Dermis blood vessel endothelial cell (primary cell): ENCODE measurements around the gene SP4. TPM values are rescaled to one million over a fixed set of nuclear protein-coding genes. Genes with fewer than 3 reads are reported as not detected.

Experiments used
- DNase-seq: peaks from one replicate; pipeline ENCODE4 v3.0.0; 2010
- total RNA-seq: library from RNA; depleted of rRNA; stranded (reverse); fragments of >200 nt; gene quantifications from 2 replicates; pipeline ENCODE4 v1.2.3, GENCODE V29; 2014

SP4 gene
- total RNA-seq, result 6.5 and 8.4 TPM in 2 replicates

GRCh38 chr7:21427871-21428658, at the start of gene SP4:
Gene SP4 (plus strand): TSS chr7:21428083. CDS start chr7:21428252, 169 bp downstream.
- DNase-seq, result peak; percentile 95

DNA sequence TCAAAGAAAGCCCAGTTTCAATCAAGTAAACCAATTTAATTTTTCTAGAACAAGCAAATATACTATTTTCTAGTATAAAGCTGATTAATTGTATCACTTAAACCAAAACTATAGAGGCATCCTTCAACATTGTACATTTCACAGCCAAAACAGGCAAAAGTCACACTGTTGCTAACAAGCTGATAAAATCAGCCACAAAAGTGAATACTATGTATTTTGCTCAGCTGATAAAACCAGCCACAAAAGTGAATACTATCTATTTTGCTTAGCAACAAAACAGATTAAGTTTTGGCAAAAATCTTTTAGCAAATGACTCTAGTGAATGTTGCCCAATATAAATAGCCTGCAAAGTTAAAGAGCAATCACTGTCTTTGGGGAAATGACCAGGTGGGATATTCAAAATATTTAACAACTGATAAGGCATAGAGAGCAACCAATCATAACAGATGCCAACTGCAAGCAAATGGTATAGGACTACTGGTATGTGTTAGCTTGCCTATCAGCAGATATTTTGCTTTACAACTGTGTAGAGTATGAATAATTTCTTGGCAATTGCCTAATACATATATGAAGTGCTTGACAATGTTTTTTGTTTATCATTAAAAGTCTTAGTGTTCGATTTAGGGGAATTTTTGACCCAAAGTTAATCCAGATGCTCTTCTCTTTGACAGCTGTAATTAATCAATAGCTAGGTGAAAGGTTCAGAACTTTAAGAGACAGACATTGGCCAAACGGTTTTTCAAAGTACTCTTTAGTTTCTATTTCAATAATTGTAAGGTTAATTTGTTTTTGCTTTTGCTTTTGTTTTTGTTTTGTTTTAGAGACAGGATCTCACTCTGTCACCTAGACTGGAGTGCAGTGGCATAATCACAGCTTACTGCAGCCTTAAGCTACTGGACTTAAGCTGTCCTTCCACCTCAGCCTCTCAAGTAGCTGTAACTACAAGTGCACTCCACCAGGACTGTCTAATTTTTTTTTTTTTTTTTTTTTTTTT, 44.4 kb upstream of the SP4 start:
- no peak for DNase-seq

GRCh38 chr7:21393937-21394336, 33.9 kb upstream of the SP4 start:
- DNase-seq, result no peak

GRCh38 chr7:21401944-21402343, 25.9 kb upstream of the SP4 start:
- no peak for DNase-seq

DNA sequence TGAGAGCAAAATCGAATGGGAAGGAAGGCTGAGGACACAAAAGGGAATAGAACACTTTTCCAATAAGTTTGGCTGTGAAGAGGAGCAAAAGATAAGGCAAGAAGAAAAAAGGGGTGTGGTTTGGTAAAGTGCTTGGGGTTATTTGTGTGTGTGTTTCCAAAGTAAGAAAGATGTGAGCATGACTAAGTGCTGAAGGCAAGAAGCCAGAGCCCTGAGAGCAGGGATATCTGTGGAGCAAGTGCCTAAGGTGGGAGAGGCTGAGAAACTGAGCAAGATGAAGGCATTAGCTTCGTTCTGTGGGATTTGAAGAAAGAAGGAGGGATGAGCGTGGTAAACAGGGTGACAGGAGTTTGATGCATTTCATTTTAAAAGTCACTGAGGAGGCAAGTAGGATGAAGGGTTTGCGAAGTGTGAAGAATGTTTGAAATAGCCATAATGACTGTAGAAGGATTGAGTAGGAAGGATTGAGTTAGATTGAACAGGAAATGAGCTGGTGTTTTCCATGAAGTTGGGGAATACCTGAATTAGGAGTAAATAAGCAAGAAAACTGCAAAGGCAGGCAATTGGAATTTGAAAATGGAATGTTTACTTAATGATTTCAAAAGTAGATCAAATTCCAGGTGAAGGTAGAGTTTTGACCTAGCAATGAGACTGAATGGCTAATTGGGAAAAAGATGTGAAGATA, 19.9 kb upstream of the SP4 start:
- DNase-seq, result no peak

DNA sequence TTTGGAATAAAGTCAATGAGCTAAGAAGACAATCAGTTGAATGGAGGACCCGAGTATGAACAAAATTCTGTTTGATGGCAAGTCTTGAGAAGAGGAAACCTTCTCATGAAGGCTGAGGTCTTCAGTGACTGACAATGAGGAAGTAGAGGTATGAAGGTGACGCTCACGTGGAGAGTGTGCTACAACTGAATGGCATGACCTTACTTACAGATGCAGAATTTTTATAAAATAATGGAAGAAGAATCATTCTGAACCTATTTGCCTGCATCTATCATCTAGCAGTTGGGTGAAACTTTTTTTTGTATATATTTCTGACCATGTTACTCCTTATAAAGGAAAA, 19.4 kb upstream of the SP4 start:
- DNase-seq, result no peak

DNA sequence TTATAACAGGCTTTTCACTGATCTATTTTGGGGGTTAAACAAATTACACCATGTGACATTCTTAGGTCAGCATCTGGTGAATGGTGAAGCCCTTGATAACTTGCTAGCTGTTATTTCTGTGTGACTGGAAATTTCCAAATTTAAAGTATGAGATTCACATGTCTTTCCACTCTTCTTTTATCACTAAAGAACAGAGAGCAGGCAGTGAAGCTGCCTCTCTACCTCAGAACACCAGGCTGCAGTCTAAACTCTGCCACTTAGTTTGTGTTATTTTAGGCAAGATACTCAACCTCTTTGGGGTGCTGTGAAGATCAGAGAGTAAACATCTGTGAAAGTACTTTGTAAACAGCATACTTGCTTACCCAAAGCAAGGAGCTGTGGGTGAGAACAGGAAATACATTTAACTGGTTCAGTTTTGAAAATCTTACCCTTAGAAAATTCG, 15.5 kb upstream of the SP4 start:
- DNase-seq, result no peak

DNA sequence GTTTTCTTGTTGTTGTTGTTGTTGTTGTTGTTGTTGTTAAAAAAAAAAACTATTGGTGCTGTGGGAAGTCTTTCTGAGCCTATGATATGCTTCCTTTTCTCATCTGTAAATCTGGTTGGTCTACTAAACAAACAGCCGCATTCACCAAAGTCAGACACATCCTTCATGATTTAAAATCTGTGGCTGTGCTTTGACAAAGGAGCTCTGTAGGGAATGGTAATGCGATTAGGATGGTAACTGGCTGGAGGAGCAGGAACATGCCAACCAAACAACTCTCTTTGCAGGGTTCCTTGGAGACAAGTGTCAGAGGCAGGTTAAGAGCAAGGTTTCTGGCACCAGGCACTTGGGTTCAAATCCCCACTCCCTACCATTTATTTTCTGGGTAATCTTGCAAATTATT, 14.9 kb upstream of the SP4 start:
- DNase-seq, result no peak

DNA sequence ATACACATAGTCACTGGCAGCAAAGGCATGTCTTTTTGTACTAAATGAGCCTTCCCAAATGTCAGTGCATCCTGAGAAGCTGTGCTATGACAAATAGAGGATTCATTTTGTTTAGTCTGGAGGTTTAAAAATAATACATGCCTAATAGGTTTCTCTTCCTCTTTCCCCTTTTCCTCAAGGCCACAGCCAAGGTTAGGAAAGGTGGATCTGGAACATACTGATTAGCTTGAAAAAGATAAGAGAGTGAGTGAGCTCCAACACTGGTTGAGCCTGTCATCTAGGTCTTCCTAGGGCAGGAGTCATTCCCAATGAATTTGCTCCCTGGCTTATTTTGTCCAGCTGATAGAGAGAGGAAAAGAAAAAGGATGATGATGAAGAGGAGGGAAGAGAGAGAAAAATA, 14.4 kb upstream of the SP4 start:
- DNase-seq, result no peak

DNA sequence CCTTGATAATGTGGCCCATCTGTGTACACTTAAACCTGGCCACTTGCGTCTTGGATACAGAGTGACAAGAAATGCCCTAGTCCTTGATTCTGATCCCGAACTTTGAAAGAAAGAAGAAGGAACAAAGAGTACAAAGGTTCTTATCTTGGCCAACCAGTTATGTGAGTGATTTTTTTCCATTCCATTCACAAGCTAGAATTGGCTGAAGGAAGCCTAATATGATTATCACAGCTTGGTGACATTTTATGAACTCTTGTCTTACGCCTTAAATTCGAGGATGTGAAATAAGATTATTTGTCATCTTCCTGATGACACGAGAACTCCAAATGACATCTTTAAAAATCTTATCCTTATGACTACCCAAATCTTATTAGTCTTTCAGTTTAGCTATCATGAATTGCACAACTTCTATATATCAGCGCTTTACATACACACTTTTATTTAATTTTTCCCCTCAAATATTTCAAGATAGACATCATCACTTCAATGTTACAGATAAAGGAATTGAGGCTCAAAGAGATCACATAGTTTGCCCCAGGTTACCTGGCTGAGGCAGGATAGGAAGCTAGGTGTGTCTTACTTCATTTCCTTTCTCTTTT, 13.0 kb upstream of the SP4 start:
- DNase-seq, result no peak

DNA sequence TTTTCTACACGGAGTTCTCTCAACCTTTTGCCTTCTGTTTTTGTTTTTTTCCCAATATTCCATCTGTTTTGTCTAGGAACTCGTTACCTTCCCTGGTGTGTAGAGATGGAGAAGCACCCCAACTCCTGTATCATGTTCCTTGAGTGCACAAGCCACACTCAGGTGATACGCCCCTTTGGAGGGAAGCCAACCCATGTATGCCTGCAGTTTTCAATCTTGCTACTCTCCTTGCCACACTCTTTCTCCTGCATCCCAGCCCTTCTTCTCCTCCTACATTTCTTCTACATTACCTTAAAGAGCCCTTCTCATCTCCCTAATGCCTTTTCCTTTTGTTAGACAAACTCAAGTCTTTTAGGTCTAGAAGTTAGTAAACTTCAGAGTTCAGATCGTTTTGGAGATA, 10.2 kb upstream of the SP4 start:
- no peak for DNase-seq

- DNase-seq, result no peak
Measured at GRCh38 chr7:21422751-21423150, 5.1 kb upstream of the SP4 start.

DNA sequence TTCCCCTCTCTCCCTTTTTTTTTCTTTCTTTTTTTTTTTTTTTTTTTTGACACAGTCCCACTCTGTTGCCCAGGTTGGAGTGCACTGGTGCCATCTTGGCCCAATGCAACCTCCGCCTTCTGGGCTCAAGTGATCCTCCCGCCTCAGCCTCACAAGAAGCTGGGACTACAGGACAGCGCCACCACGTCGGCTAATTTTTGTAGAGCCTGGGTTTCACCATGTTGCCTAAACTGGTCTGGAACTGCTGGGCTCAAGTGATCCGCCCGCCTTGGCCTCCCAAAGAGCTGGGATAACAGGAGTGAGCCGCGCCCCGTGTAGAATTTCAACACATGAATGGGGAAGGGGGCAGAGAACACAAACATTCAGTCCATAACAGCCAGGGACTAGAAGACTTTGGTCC, 2.6 kb upstream of the SP4 start:
- DNase-seq, result no peak

- DNase-seq, result no peak
Measured at GRCh38 chr7:21426286-21427181, 1.3 kb upstream of the SP4 start.

DNA sequence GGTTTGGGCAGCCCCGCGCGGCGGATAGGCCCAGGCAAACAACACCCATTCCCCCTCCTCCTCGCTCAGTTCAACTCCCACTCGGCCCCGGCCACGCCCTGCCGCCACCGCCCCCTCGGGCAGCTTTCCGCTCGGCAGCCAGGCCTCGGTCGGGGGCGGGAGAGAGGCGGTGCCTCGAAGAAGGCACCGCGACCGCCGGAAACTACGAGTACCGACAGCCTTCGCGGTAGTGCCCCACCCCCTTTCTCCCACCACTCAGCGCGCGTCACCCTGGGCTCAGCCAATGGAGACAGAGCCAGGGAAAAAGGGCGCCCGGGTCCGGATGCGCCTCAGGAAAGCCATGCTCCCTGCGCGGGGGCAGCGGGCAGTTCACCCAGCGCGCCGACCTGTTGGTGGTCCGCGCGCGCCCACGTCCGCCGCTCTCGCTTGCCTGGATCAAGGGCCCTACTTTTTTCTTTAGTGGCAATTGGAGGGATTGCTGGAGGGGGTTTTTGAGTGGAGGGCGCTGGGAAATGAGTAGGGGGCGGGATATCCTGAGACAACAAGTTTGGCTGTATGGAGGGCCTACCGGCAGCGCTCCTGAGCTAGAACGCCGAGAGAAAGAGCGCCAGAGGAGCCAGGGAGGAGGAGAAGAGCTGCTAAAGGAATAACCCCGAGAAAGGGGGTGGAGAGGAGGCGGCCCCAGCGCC, 557 bp upstream of the SP4 start:
- peak; percentile 98 for DNase-seq

DNA sequence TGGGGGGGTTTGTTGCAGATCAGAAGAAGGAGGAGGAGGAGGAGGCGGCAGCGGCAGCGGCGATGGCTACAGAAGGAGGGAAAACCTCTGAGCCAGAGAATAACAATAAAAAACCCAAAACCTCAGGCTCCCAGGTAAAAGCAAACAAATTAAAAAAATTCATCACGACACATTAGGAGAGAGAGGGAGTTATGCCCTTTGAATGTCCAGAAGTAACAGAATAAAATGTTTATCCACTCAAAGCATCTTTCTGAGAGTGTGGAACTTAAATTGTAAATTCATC, 717 bp downstream of the SP4 start:
- DNase-seq, result no peak

DNA sequence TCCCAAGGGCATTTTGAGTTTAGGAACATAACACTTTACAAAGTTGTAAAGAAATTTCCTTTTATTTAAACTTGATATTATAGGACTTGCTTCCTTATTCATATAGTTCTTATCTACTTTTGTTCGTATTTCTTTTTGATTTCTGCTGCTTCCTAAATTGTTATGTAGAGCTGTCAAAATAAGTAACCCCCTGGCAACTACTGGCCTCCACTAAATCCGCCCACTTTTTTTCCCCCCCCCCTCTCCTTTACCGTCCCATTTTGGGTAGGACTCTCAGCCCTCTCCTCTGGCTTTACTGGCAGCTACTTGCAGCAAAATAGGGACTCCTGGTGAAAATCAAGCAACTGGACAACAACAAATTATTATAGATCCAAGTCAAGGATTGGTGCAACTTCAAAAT, 1.1 kb downstream of the SP4 start:
- no peak for DNase-seq

- DNase-seq, result no peak
Measured at GRCh38 chr7:21429786-21430574, 2.1 kb downstream of the SP4 start.

- no peak for DNase-seq
Measured at GRCh38 chr7:21430575-21430954, 2.7 kb downstream of the SP4 start.

GRCh38 chr7:21443149-21443841, 15.4 kb downstream of the SP4 start:
- no peak for DNase-seq
